Gastroesophageal sphincter (tissue), 4 donors: ENCODE measurements around the gene IDUA. TPM values are rescaled to one million over a fixed set of nuclear protein-coding genes. Genes with fewer than 3 reads are reported as not detected.

Experiments
- ATAC-seq: fragments of 150-250 bp; one replicate; pipeline ENCODE4 v1.9.1; 2016; ENCODE audit warnings: mild to moderate bottlenecking, moderate library complexity
- H3K27ac ChIP-seq, 4 donors: fragments of 200-600 bp; sonication (generic) in 3 of 4; 1 replicate in 3 of 4; 2 replicates in 1 of 4; pipeline ENCODE4 v1.5.1; 2016 to 2019
- H3K27me3 ChIP-seq: fragments of 200-600 bp; sonication (generic); one replicate; pipeline ENCODE4 v1.5.1; 2019
- H3K36me3 ChIP-seq, 2 donors: fragments of 200-600 bp; sonication (generic); one replicate each; pipeline ENCODE4 v1.5.1; 2019; ENCODE audit warnings: control low read depth in 1 of 2
- H3K4me1 ChIP-seq, 3 donors: fragments of 200-600 bp; sonication (generic); 1 replicate in 2 of 3; 2 replicates in 1 of 3; pipeline ENCODE4 v1.5.1; 2016 to 2019; ENCODE audit warnings: control low read depth in 2 of 3
- H3K4me3 ChIP-seq, 2 donors: fragments of 200-600 bp; sonication (generic); one replicate each; pipeline ENCODE4 v1.5.1; 2019; ENCODE audit warnings: mild to moderate bottlenecking in 1 of 2, moderate library complexity in 1 of 2
- H3K9me3 ChIP-seq, 3 donors: fragments of 200-600 bp; sonication (generic); one replicate each; pipeline ENCODE4 v1.5.1; 2017 to 2019; ENCODE audit warnings: control low read depth in 2 of 3
- EP300 ChIP-seq: sonication (generic); formaldehyde crosslinking; IDR thresholded peaks from one replicate; pipeline ENCODE4 v1.6.1; 2017; ENCODE audit warnings: antibody characterized with exemption, mild to moderate bottlenecking
- POLR2A ChIP-seq, 2 donors: fragments of 450-650 bp; IDR thresholded peaks; one replicate each; pipeline ENCODE4 v1.6.1; 2017; ENCODE audit warnings: antibody characterized with exemption in 2 of 2, mild to moderate bottlenecking in 2 of 2, moderate library complexity in 1 of 2
- POLR2AphosphoS5 ChIP-seq: sonication (generic); formaldehyde crosslinking; IDR thresholded peaks from one replicate; pipeline ENCODE4 v1.6.1; 2017; ENCODE audit warnings: antibody characterized with exemption
- WGBS, 2 donors: methylation state at CpG; one replicate each; pipeline ENCODE4 v1.1.5; 2018; ENCODE audit warnings: low coverage in 1 of 2; 5-methylcytosine and 5-hydroxymethylcytosine counted together
- total RNA-seq, 4 donors: library from RNA; depleted of rRNA; stranded (reverse); fragments of >200 nt; gene quantifications; one replicate each; pipeline ENCODE4 v1.1.0, GENCODE V29; 2016
- TF ChIP-seq, protein P1 (sequence below), 4 experiments: fragments of 200-600 bp in 2 of 4; fragments of 450-650 bp in 2 of 4; sonication (generic) in 1 of 4; IDR thresholded peaks; one replicate each; pipeline ENCODE4 v1.5.1; 2017 to 2019; ENCODE audit warnings: antibody characterized with exemption in 4 of 4, mild to moderate bottlenecking in 2 of 4, moderate library complexity in 2 of 4

IDUA gene
- total RNA-seq, 4 donors from 2014 or later, result 4.6 to 15.1 (median 12.2) TPM

DNA sequence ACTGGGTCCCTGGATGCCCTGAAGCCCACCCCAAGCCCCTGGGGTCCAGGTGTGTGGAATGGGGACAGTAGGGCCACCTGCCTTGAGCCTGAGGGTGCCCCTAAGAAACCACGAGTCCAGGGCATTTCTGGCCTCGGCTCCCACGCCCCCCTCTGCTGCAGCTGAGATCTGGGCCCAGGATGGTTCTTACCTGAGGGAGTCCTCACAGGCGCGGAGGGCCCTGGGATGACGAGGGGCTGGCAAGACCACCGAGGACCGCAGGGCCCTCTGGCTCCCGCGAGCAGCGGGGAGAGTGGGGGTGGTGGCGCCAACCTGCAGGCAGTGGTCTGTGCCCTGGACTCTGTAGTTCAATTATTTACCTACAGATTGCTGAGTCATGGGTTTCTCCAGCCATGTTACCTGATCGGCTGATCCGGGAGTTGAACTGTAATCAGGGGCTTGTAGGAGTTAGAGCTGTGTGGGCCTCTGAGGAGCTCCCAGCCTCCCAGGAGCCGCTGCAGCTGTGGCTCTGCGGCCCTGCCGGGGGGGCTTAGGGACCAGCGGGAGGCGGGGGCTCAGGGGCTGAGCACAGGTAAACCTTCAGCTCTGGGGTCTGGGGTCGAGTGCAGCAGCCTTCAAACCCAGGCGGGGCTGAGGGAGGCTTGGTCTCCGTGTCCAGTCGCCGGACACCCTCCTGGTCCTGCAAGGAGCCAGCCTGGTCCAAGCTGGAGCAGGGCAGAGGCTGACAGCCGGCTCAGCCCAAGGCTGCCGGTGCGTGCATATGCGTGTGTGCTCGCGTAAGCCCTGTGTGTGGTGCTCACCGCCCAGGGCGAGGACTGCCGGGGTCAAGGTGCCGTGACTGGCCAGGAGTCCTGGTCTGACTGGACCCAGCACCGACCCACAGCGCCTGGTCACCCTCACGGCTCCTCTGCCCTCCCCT, 6.5 kb downstream of the IDUA start, which contains the start of gene SLC26A1:
SLC26A1 (minus strand) TSS at position 294 of the 919 bp plus-strand sequence. CDS start 1,701 bp downstream, outside the sequence.
- 72% methylated on average over 8 of the region's 37 CpGs; no CpG with 5 or more reads in 1 of the 2 donors for WGBS, 2 donors
- Histone ChIP-seq H3K27ac (peak within 1 kb of the TSS in 1 of 4 donors; percentile 9), H3K36me3 (peaks cover 0 to 31% of the 10 kb centered on the region in 2 donors), H3K27me3 (peaks cover 25% of the 10 kb centered on the region), H3K4me1 (peaks cover 0 to 22% (median 11%) of the 10 kb centered on the region in 3 donors), H3K4me3 (peak within 1 kb of the TSS in 1 of 2 donors; percentile 6), H3K9me3 (no peaks in the 10 kb centered on the region)
- ATAC-seq, result no peak
- TF ChIP-seq POLR2A (IDR thresholded peaks at IDR 0.05) (no peak), EP300 (no peak), POLR2AphosphoS5 (no peak)
- TF ChIP-seq, protein P1, sequence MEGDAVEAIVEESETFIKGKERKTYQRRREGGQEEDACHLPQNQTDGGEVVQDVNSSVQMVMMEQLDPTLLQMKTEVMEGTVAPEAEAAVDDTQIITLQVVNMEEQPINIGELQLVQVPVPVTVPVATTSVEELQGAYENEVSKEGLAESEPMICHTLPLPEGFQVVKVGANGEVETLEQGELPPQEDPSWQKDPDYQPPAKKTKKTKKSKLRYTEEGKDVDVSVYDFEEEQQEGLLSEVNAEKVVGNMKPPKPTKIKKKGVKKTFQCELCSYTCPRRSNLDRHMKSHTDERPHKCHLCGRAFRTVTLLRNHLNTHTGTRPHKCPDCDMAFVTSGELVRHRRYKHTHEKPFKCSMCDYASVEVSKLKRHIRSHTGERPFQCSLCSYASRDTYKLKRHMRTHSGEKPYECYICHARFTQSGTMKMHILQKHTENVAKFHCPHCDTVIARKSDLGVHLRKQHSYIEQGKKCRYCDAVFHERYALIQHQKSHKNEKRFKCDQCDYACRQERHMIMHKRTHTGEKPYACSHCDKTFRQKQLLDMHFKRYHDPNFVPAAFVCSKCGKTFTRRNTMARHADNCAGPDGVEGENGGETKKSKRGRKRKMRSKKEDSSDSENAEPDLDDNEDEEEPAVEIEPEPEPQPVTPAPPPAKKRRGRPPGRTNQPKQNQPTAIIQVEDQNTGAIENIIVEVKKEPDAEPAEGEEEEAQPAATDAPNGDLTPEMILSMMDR (IDR thresholded peaks at IDR 0.05), result no peak

DNA sequence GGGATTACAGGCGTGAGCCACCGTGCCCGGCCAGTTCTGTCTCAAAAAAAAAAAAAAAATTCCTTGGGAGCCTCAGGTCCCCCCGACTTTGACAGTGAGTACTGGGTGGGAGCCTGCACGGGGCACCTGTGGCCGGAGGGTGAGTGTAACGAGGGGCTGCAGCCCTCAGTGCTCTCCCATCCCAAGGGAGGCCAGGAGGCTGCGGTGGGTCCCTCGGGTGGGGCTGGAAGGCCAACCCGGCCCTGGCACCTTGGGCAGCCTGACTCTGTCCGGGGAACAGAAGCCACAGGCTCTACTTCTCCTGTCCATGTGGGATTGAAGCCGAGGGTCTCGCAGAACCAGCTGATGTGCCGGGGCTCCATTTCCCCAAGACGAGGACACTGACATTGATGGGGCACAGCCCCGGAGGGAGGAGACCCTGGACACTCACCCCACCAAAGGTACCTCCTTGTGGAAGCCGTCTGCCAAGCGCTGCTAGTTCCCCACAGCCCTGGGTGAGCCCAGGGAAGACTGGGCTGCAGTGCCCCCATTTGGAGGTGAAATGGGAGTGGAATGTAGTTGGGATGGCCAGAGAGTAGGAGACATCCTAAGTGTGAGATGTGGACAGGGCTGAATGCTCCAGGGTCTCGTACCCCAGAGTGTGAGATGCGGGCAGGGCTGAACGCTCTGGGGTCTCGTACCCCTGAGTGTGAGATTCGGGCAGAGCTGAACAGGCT, 8.6 kb downstream of the IDUA start:
- Histone ChIP-seq H3K4me1 (peaks cover 0 to 19% (median 11%) of the 10 kb centered on the region in 3 donors), H3K27ac (no peak overlapping the region), H3K36me3 (peaks cover 0 to 14% of the 10 kb centered on the region in 2 donors), H3K27me3 (peaks cover 45% of the 10 kb centered on the region), H3K9me3 (no peaks in the 10 kb centered on the region), H3K4me3 (no peak overlapping the region)
- 82% methylated on average over 2 of the region's 23 CpGs; no CpG with 5 or more reads in 1 of the 2 donors for WGBS, 2 donors
- ATAC-seq, result no peak
- TF ChIP-seq, protein P1 (IDR thresholded peaks at IDR 0.05), result no peak
- TF ChIP-seq POLR2AphosphoS5 (no peak), POLR2A (IDR thresholded peaks at IDR 0.05) (no peak), EP300 (no peak)

DNA sequence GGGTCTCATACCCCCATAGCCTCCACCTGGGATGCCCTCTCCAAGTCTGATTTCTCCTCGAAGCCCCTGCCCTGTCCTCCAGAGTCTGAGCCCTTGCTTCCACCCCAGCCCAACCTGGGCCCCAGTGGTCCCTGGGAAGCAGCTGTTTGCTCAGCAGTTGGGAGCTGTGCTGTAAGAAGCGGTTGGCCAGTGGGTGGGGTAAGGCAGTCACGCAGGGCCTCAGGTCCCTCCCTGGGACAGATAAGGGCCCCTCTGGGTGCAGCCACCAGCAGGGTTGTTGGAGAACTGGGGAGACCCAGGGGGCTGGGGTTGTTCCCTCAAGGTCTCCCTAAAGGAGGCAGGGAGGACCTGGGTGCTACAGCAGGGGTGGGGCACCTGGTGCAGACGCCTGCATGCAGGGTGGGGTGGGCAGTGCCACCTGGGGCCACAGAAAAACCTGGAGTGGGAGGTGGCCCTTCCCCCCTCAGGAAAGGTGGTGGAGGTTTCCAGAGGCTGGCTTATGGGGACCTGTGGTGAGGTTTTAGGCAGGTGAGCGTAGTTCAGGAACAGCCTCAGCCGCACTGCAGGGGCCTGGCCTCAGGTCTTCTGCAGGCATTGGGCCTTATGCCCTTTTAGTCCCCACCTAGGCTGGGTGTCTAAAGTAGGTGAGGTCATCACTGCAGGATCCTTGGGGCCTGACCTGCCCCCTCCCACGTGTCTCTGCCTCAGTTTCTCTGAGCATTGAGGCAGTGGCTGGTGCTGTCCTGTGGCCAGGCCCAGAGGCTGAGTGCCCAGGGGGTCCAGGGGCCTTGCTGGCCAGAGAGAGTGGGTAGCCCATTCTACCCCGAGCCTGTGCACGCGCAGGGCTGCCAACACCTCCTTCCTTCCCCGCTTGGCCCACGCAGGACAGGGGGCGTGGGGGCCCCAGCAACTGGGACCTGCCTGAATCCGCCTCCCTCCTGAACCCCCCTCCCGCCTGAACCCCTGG, 9.5 kb downstream of the IDUA start:
- no peak overlapping the region for H3K27ac ChIP-seq
- no peaks in the 10 kb centered on the region for H3K9me3 ChIP-seq
- no peak overlapping the region for H3K4me3 ChIP-seq
- ATAC-seq, result no peak
- no peak for TF ChIP-seq EP300
- no peak for TF ChIP-seq POLR2AphosphoS5
- TF ChIP-seq, protein P1 (IDR thresholded peaks at IDR 0.05), result no peak
- TF ChIP-seq POLR2A (IDR thresholded peaks at IDR 0.05), result no peak
- peaks cover 0 to 19% (median 11%) of the 10 kb centered on the region in 3 donors for H3K4me1 ChIP-seq
- WGBS, 2 donors, result 59 to 60% methylated on average over 1 to 9 of the region's 15 CpGs
- H3K36me3 ChIP-seq, result peaks cover 0 to 5% of the 10 kb centered on the region in 2 donors
- peaks cover 53% of the 10 kb centered on the region for H3K27me3 ChIP-seq

DNA sequence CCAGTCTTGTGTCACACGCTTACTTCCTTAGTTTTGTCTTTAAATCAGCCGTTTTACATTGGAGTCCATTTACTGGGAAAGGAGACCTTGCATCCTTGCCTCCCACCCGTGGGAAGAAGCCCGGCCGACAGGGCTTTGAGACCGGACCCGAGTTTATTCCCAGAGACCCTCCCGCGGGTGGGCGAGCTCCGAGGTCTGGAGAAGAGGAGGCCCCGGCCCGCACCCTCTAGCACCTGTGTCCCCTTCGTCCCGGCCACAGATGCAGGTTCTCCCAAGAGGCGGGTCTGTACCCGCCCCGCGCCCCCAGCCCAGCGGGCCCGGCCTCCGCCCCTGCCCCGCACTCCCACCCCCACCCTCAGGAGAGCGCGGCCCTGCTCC, 10.1 kb downstream of the IDUA start:
- 0 to 11% methylated on average over 1 to 2 of the region's 25 CpGs for WGBS, 2 donors
- ATAC-seq, result no peak
- H3K9me3 ChIP-seq, result no peaks in the 10 kb centered on the region
- H3K27ac ChIP-seq, result no peak overlapping the region
- H3K27me3 ChIP-seq, result peaks cover 60% of the 10 kb centered on the region
- peak overlapping the region in 1 of 2 donors; percentile 44 for H3K4me3 ChIP-seq
- no peak for TF ChIP-seq POLR2A (IDR thresholded peaks at IDR 0.05)
- TF ChIP-seq, protein P1 (IDR thresholded peaks at IDR 0.05), result no peak
- no peak for TF ChIP-seq EP300
- no peak for TF ChIP-seq POLR2AphosphoS5
- H3K36me3 ChIP-seq, result no peaks in the 10 kb centered on the region
- peaks cover 0 to 24% (median 12%) of the 10 kb centered on the region in 3 donors for H3K4me1 ChIP-seq
